Mucosa of descending colon (tissue), 3 donors: ENCODE results near the gene CHN2. TPM values are rescaled to one million over a fixed set of nuclear protein-coding genes. Genes with fewer than 3 reads are reported as not detected.

ENCODE experiments used
- ATAC-seq: fragments of 200-7000 bp; cut with Tn5 transposase; one replicate; pipeline ENCODE4 v1.9.1; 2020; ENCODE audit warnings: mild to moderate bottlenecking, moderate library complexity
- DNase-seq, 3 donors: peaks; one replicate each; pipeline ENCODE4 v3.0.0-alpha.2; 2020
- H3K36me3 ChIP-seq: fragments of 200-600 bp; one replicate; pipeline ENCODE4 v1.8.0; 2021; ENCODE audit warnings: low read depth, mild to moderate bottlenecking
- H3K4me1 ChIP-seq: fragments of 200-600 bp; one replicate; pipeline ENCODE4 v1.8.0; 2021; ENCODE audit warnings: low read depth, mild to moderate bottlenecking
- H3K4me3 ChIP-seq: fragments of 200-600 bp; one replicate; pipeline ENCODE4 v1.8.0; 2021; ENCODE audit warnings: mild to moderate bottlenecking
- H3K9me3 ChIP-seq: fragments of 200-600 bp; one replicate; pipeline ENCODE4 v1.8.0; 2021; ENCODE audit warnings: mild to moderate bottlenecking
- intact Hi-C, 2 donors: fragments of 100-400 bp; cut with DNase I in 1 of 2; cut with micrococcal nuclease in 1 of 2; formaldehyde crosslinking; loops; one replicate each; pipeline versions ENCODE4 v1.11.0 to v1.11.1; 2022; cut with DNase I, micrococcal nuclease
- total RNA-seq, 3 donors: library from RNA; stranded (reverse); fragmentation: NEBNext Ultra II Directional in 2 of 3; extraction: Animal tissue kit (Norgen Biotek cat#: 25700) in 2 of 3; gene quantifications; one replicate each; pipeline versions ENCODE4 v1.2.1 to v1.2.4, GENCODE V29; 2021 to 2023
- TF ChIP-seq, protein P1 (sequence below): fragments of 200-600 bp; IDR thresholded peaks from one replicate; pipeline ENCODE4 v1.8.0; 2022; ENCODE audit warnings: antibody characterized with exemption, mild to moderate bottlenecking
- donor health status: DM: no; HTN: no; CAD: no; lungs with moderate emphysema.
- donor health status: DM: no; HTN: no; CAD: no.
- donor health status: DM: no; HTN: yes; CAD: no.

Gene CHN2
- total RNA-seq, 3 donors from 2014 or later, result 18.7 to 41.5 (median 27.6) TPM

DNA sequence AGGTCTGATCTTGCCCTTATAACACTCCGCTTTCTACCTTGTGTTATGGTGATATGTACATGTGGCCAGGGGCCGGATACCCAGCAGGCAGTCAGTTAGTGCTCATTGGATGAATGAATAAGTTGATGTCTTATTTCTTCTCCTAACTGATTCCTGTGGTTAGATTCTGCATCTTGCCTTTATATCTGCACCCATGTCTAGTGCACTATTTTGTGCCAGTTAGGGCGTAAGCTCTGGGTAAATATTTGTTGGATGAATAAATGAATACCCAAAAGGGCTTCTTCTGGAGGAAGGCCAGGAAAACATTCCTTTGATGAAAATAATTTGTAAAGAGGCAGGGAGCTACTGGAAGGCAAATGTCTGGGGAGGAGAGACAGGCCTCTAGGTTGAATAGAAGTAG lies 148.2 kb downstream of the CHN2 start:
- H3K4me1 ChIP-seq, result no peaks in the 10 kb centered on the region
- H3K36me3 ChIP-seq, result no peaks in the 10 kb centered on the region
- intact Hi-C loops, result no loop called here
- no peak overlapping the region for H3K4me3 ChIP-seq
- DNase-seq, result no peak
- TF ChIP-seq, protein P1, sequence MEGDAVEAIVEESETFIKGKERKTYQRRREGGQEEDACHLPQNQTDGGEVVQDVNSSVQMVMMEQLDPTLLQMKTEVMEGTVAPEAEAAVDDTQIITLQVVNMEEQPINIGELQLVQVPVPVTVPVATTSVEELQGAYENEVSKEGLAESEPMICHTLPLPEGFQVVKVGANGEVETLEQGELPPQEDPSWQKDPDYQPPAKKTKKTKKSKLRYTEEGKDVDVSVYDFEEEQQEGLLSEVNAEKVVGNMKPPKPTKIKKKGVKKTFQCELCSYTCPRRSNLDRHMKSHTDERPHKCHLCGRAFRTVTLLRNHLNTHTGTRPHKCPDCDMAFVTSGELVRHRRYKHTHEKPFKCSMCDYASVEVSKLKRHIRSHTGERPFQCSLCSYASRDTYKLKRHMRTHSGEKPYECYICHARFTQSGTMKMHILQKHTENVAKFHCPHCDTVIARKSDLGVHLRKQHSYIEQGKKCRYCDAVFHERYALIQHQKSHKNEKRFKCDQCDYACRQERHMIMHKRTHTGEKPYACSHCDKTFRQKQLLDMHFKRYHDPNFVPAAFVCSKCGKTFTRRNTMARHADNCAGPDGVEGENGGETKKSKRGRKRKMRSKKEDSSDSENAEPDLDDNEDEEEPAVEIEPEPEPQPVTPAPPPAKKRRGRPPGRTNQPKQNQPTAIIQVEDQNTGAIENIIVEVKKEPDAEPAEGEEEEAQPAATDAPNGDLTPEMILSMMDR, result no peak
- no peak for ATAC-seq
- no peaks in the 10 kb centered on the region for H3K9me3 ChIP-seq

DNA sequence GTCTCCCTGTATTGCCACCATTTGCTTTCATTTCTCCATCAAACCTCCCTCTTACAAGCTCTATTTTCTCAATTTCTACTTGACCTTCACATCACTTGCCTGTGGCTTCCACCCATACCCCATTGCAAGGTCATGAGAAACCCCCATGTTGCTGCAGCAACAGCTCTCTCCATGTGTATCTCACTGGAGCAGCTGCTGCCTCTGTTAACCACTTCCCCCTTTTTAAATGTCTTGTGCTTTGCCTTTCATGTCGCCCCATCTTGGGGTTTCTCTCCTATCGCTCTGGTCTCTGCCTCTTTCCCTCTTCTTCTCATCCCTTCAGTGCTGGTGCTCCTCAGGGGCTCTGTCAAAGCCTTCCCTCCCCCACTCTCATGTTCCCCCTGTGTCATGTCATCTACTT lies 148.8 kb downstream of the CHN2 start:
- ATAC-seq (peak; percentile 47), DNase-seq (no peak)
- TF ChIP-seq, protein P1, result no peak
- H3K36me3 ChIP-seq, result no peaks in the 10 kb centered on the region
- intact Hi-C loops, result no loop called here
- no peaks in the 10 kb centered on the region for H3K4me1 ChIP-seq
- no peaks in the 10 kb centered on the region for H3K9me3 ChIP-seq
- no peak overlapping the region for H3K4me3 ChIP-seq

DNA sequence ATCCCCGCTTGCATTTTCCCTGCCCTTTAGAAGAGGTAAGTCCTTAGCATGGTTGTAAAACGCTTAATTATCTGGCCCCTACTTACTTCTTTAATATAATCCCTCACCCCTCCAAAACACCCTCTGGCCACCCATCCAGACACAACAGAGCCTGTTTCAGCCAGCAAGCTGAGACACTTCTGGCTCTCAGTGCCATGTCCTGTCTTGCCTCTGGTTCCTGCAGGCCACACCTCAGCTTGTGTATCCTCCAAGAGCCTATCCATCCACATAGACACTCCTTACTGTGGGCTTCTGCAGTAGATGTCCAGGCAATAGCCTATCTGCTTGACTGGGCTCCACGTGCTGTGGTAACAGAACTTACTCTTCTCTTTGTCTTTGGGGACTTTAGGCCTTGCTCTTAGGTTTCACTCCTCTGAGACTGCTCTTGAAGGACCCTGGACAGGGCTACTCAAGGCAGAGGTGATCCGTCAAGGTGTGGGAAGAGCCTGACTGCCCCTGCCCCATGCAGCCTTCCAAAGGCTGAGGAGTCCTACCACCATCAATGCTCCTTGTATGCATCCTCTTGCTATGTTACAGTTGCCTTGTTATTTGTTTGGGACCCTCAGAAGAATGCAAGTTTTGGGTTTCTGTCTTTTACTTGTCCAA lies 149.9 kb downstream of the CHN2 start:
- DNase-seq, result no peak
- H3K9me3 ChIP-seq, result no peaks in the 10 kb centered on the region
- no peak overlapping the region for H3K4me3 ChIP-seq
- ATAC-seq, result no peak
- intact Hi-C loops, result no loop called here
- TF ChIP-seq, protein P1, result no peak
- no peaks in the 10 kb centered on the region for H3K4me1 ChIP-seq
- no peaks in the 10 kb centered on the region for H3K36me3 ChIP-seq

DNA sequence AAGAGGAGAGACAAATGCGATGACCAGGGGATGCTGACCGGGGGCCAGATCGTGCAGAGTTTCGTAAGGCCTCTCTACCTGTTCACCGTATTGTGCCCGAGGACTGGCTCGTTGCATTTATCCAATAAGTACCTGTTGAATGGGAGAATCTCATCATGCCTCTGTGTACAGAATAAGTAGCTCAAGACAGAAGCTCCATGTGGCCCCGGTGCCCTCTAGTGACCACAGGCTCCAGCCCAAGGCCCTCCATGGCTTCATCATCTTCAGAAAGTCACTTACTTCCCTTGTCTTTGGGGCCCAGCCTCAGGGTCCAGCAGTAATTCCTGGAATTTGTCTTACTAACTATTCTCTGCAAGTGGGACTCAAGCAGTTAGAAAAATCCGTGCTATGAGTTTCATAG lies 151.0 kb downstream of the CHN2 start:
- intact Hi-C loops, result no loop called here
- Histone ChIP-seq H3K4me1 (no peaks in the 10 kb centered on the region), H3K4me3 (no peak overlapping the region), H3K9me3 (no peaks in the 10 kb centered on the region), H3K36me3 (no peaks in the 10 kb centered on the region)
- ATAC-seq (peak; percentile 72), DNase-seq (peak in 2 of 3 donors; percentile 69 to 74)
- TF ChIP-seq, protein P1, result peak; percentile 18

- DNase-seq (no peak), ATAC-seq (no peak)
- H3K4me3 ChIP-seq, result no peak overlapping the region
- H3K9me3 ChIP-seq, result no peaks in the 10 kb centered on the region
- TF ChIP-seq, protein P1, result no peak
- intact Hi-C loops, result no loop called here
- no peaks in the 10 kb centered on the region for H3K4me1 ChIP-seq
- H3K36me3 ChIP-seq, result no peaks in the 10 kb centered on the region
Measured at GRCh38 chr7:29346231-29346978, 151.8 kb downstream of the CHN2 start.
